Muscle of leg (tissue), 11 donors: ENCODE data around the gene PTPRC. TPM values are rescaled to one million over a fixed set of nuclear protein-coding genes. Genes with fewer than 3 reads are reported as not detected.

Experiments
- DNase-seq: peaks from one replicate; pipeline ENCODE4 v3.0.0; 2013
- H3K27ac ChIP-seq: one replicate; pipeline ENCODE4 v1.5.1; 2013; ENCODE audit warnings: mild to moderate bottlenecking, low read length, control low read depth
- H3K27me3 ChIP-seq: one replicate; pipeline ENCODE4 v1.6.1; 2013; ENCODE audit warnings: low read length; ENCODE audit not compliant: control insufficient read depth, insufficient read depth
- H3K36me3 ChIP-seq: one replicate; pipeline ENCODE4 v1.6.1; 2013; ENCODE audit warnings: low read length; ENCODE audit not compliant: control insufficient read depth, insufficient read depth
- H3K4me1 ChIP-seq: one replicate; pipeline ENCODE4 v1.6.1; 2013; ENCODE audit warnings: low read length; ENCODE audit not compliant: control insufficient read depth, insufficient read depth
- H3K4me3 ChIP-seq: one replicate; pipeline ENCODE4 v1.5.1; 2013; ENCODE audit warnings: low read length, control low read depth
- H3K9me3 ChIP-seq: replicated peaks from 2 replicates; pipeline ENCODE4 v1.6.1; 2013; ENCODE audit warnings: low read depth, low read length; ENCODE audit not compliant: control insufficient read depth
- WGBS: methylation state at CpG from one replicate; pipeline ENCODE4 v1.1.5; 2013; ENCODE audit warnings: missing lambda C conversion rate; ENCODE audit not compliant: insufficient coverage; 5-methylcytosine and 5-hydroxymethylcytosine counted together
- polyA plus RNA-seq, 8 donors: library from polyadenylated mRNA; unstranded; fragments of 120-200 nt; gene quantifications; one replicate each; pipeline versions ENCODE4 v1.2.1 to v1.2.3, GENCODE V29; 2013; ENCODE audit warnings: inconsistent platforms in 1 of 8, low replicate concordance in 1 of 8; ENCODE audit not compliant: insufficient read length in 8 of 8, insufficient read depth in 1 of 8
- total RNA-seq: library from RNA; stranded (reverse); fragments of 120-200 nt; gene quantifications from one replicate; pipeline ENCODE4 v1.2.4, GENCODE V29; 2013

PTPRC gene
- total and polyA plus RNA-seq, 9 donors: 3.4 to 5.8 (median 4.7) TPM

- H3K4me3 ChIP-seq: no peak overlapping the region
- H3K4me1 ChIP-seq: peaks cover 2% of the 10 kb centered on the region
- H3K36me3 ChIP-seq: no peaks in the 10 kb centered on the region
- DNase-seq: no peak
- whole genome bisulfite sequencing: 100% methylated on average over 1 of the region's 2 CpGs
- no peaks in the 10 kb centered on the region for H3K27me3 ChIP-seq
- H3K27ac ChIP-seq: no peak overlapping the region
- no peaks in the 10 kb centered on the region for H3K9me3 ChIP-seq
These were observed 135.6 kb downstream of the PTPRC start for GRCh38 chr1:198774421-198774820.

GRCh38 chr1:198775606-198776005, 136.8 kb downstream of the PTPRC start:
- Histone ChIP-seq H3K4me1 (peaks cover 2% of the 10 kb centered on the region), H3K4me3 (no peak overlapping the region), H3K27ac (no peak overlapping the region), H3K9me3 (no peaks in the 10 kb centered on the region), H3K27me3 (no peaks in the 10 kb centered on the region), H3K36me3 (no peaks in the 10 kb centered on the region)
- DNase-seq: no peak
- 92% methylated on average over 5 of the region's 6 CpGs for WGBS

- peak; percentile 68 for DNase-seq
- no peaks in the 10 kb centered on the region for H3K9me3 ChIP-seq
- no peaks in the 10 kb centered on the region for H3K36me3 ChIP-seq
- peaks cover 2% of the 10 kb centered on the region for H3K4me1 ChIP-seq
- H3K27ac ChIP-seq: no peak overlapping the region
- no peak overlapping the region for H3K4me3 ChIP-seq
- WGBS: 76% methylated on average over 4 of the region's 4 CpGs
- no peaks in the 10 kb centered on the region for H3K27me3 ChIP-seq
These were observed 137.8 kb downstream of the PTPRC start for GRCh38 chr1:198776602-198777029.

GRCh38 chr1:198778049-198778448, 139.2 kb downstream of the PTPRC start:
- no peak for DNase-seq
- Histone ChIP-seq H3K36me3 (no peaks in the 10 kb centered on the region), H3K4me1 (peaks cover 2% of the 10 kb centered on the region), H3K9me3 (no peaks in the 10 kb centered on the region), H3K4me3 (no peak overlapping the region), H3K27me3 (no peaks in the 10 kb centered on the region), H3K27ac (no peak overlapping the region)
- WGBS: 50% methylated on average over 2 of the region's 4 CpGs

- Histone ChIP-seq H3K36me3 (no peaks in the 10 kb centered on the region), H3K4me3 (no peak overlapping the region), H3K9me3 (no peaks in the 10 kb centered on the region), H3K4me1 (peaks cover 2% of the 10 kb centered on the region), H3K27ac (no peak overlapping the region), H3K27me3 (no peaks in the 10 kb centered on the region)
- DNase-seq: no peak
- WGBS: 67% methylated on average over 1 of the region's 1 CpG
These were observed 141.5 kb downstream of the PTPRC start for GRCh38 chr1:198780376-198780775.

- no peak overlapping the region for H3K27ac ChIP-seq
- no peaks in the 10 kb centered on the region for H3K4me1 ChIP-seq
- no peaks in the 10 kb centered on the region for H3K9me3 ChIP-seq
- no peaks in the 10 kb centered on the region for H3K36me3 ChIP-seq
- whole genome bisulfite sequencing: 33% methylated on average over 1 of the region's 3 CpGs
- DNase-seq: no peak
- no peaks in the 10 kb centered on the region for H3K27me3 ChIP-seq
- no peak overlapping the region for H3K4me3 ChIP-seq
These were observed 149.8 kb downstream of the PTPRC start for GRCh38 chr1:198788561-198789064.

GRCh38 chr1:198793714-198794113, 154.9 kb downstream of the PTPRC start:
- peak; percentile 84 for DNase-seq
- no peaks in the 10 kb centered on the region for H3K36me3 ChIP-seq
- WGBS: no CpG with 5 or more reads among the region's 3 CpGs
- H3K4me1 ChIP-seq: no peaks in the 10 kb centered on the region
- no peak overlapping the region for H3K4me3 ChIP-seq
- no peak overlapping the region for H3K27ac ChIP-seq
- H3K27me3 ChIP-seq: no peaks in the 10 kb centered on the region
- H3K9me3 ChIP-seq: peaks cover 4% of the 10 kb centered on the region

GRCh38 chr1:198794498-198794897, 155.7 kb downstream of the PTPRC start:
- H3K4me3 ChIP-seq: no peak overlapping the region
- H3K27ac ChIP-seq: no peak overlapping the region
- no peaks in the 10 kb centered on the region for H3K4me1 ChIP-seq
- H3K36me3 ChIP-seq: no peaks in the 10 kb centered on the region
- no peak for DNase-seq
- no peaks in the 10 kb centered on the region for H3K27me3 ChIP-seq
- peaks cover 4% of the 10 kb centered on the region for H3K9me3 ChIP-seq

GRCh38 chr1:198797656-198798055, 158.8 kb downstream of the PTPRC start:
- Histone ChIP-seq H3K4me1 (no peaks in the 10 kb centered on the region), H3K4me3 (no peak overlapping the region), H3K27me3 (no peaks in the 10 kb centered on the region), H3K9me3 (peaks cover 4% of the 10 kb centered on the region), H3K36me3 (no peaks in the 10 kb centered on the region), H3K27ac (no peak overlapping the region)
- WGBS: no CpG with 5 or more reads among the region's 2 CpGs
- DNase-seq: no peak

GRCh38 chr1:198798923-198799386, 160.1 kb downstream of the PTPRC start:
- no CpG with 5 or more reads among the region's 1 CpG for WGBS
- DNase-seq: no peak
- no peak overlapping the region for H3K27ac ChIP-seq
- H3K9me3 ChIP-seq: peaks cover 4% of the 10 kb centered on the region
- no peaks in the 10 kb centered on the region for H3K4me1 ChIP-seq
- H3K36me3 ChIP-seq: no peaks in the 10 kb centered on the region
- H3K4me3 ChIP-seq: no peak overlapping the region
- H3K27me3 ChIP-seq: no peaks in the 10 kb centered on the region
